Midbrain (tissue), 1 donor: Measurements from ENCODE around the gene RING1.
"Not testable (repeated sequence)": the region's sequence is repeated elsewhere in the genome, so short reads cannot be mapped to it uniquely, and the experiment has no call there.

Experiments
- DNase-seq: peaks from one replicate; lab custom pipeline; 2025; lab: John Stamatoyannopoulos, UW

The RING1 gene

GRCh38 chr6:33206027-33206863 lies 2.1 kb upstream of the RING1 start:
- no peak for DNase-seq

- DNase-seq: no peak
Observed at GRCh38 chr6:33206864-33207551, 1.3 kb upstream of the RING1 start.

GRCh38 chr6:33207552-33208090 lies 679 bp upstream of the RING1 start:
- no peak for DNase-seq

GRCh38 chr6:33209856-33210255 lies 1.6 kb downstream of the RING1 start:
- DNase-seq: no peak

- DNase-seq: no peak
Observed at GRCh38 chr6:33211136-33211535, 2.8 kb downstream of the RING1 start.

- no peak for DNase-seq
Observed at GRCh38 chr6:33211666-33212422, 3.5 kb downstream of the RING1 start.

- no peak for DNase-seq
Observed at GRCh38 chr6:33212857-33213165, 4.5 kb downstream of the RING1 start.

- DNase-seq: peak; percentile 19
Observed at GRCh38 chr6:33213166-33213988, 5.1 kb downstream of the RING1 start.

GRCh38 chr6:33213989-33214335 lies 5.7 kb downstream of the RING1 start:
- DNase-seq: no peak

- no peak for DNase-seq
Observed at GRCh38 chr6:33215271-33216116, 7.2 kb downstream of the RING1 start.

GRCh38 chr6:33216117-33216649 lies 7.9 kb downstream of the RING1 start:
- DNase-seq: no peak

GRCh38 chr6:33217246-33217645 lies 8.9 kb downstream of the RING1 start:
- no peak for DNase-seq

GRCh38 chr6:33217681-33218080 lies 9.4 kb downstream of the RING1 start:
- DNase-seq: no peak

- not testable (repeated sequence) for DNase-seq
Observed at GRCh38 chr6:33226503-33227120, 18.3 kb downstream of the RING1 start.

GRCh38 chr6:33235221-33235634 lies 26.9 kb downstream of the RING1 start:
- DNase-seq: no peak

- DNase-seq: no peak
Observed at GRCh38 chr6:33236328-33236727, 28.0 kb downstream of the RING1 start.

- DNase-seq: no peak
Observed at GRCh38 chr6:33236852-33237251, 28.6 kb downstream of the RING1 start.

GRCh38 chr6:33237741-33238140 lies 29.4 kb downstream of the RING1 start:
- no peak for DNase-seq

GRCh38 chr6:33241968-33242367 lies 33.7 kb downstream of the RING1 start:
- no peak for DNase-seq

- DNase-seq: no peak
Observed at GRCh38 chr6:33243476-33243875, 35.2 kb downstream of the RING1 start.
